Type B pancreatic cell (in vitro differentiated cells): ENCODE data around the gene CORO1C. TPM values are rescaled to one million over a fixed set of nuclear protein-coding genes. Genes with fewer than 3 reads are reported as not detected.

Source experiments
- DNase-seq: peaks from one replicate; pipeline ENCODE4 v3.0.0; 2021; ENCODE audit warnings: mixed read lengths; ENCODE audit not compliant: unreplicated experiment; ENCODE audit errors: extremely low spot score
- H3K27ac Mint-ChIP-seq: 2 replicates; pipeline ENCODE4 v1.8.0; 2021; ENCODE audit warnings: mild to moderate bottlenecking, mixed read lengths
- H3K27me3 Mint-ChIP-seq: 2 replicates; pipeline ENCODE4 v1.8.0; 2021; ENCODE audit warnings: mixed read lengths
- H3K36me3 Mint-ChIP-seq: 2 replicates; pipeline ENCODE4 v1.8.0; 2021; ENCODE audit warnings: mixed read lengths
- H3K4me1 Mint-ChIP-seq: one replicate; pipeline ENCODE4 v1.8.0; 2021; ENCODE audit warnings: mixed read lengths; ENCODE audit not compliant: unreplicated experiment
- H3K4me3 Mint-ChIP-seq: 2 replicates; pipeline ENCODE4 v1.8.0; 2021; ENCODE audit warnings: mild to moderate bottlenecking, mixed read lengths
- H3K9me3 Mint-ChIP-seq: 2 replicates; pipeline ENCODE4 v1.8.0; 2021; ENCODE audit warnings: mixed read lengths
- CTCF ChIP-seq: fragments of 200-600 bp; sonication (generic); conservative IDR thresholded peaks from 2 replicates; pipeline ENCODE4 v1.5.0; 2021; ENCODE audit warnings: antibody characterized with exemption, mild to moderate bottlenecking
- total RNA-seq: library from RNA; stranded (reverse); gene quantifications from 2 replicates; pipeline ENCODE4 v1.2.1, GENCODE V29; 2021; ENCODE audit warnings: low replicate concordance

The CORO1C gene
- total RNA-seq, 1 donor from 2014 or later, result 103 TPM

GRCh38 chr12:108611884-108612415 lies 119.4 kb downstream of the CORO1C start:
- no peak for DNase-seq

GRCh38 chr12:108610856-108611605 lies 120.3 kb downstream of the CORO1C start:
- no peak for TF ChIP-seq CTCF
- Mint-ChIP-seq H3K9me3 (no peaks in the 10 kb centered on the region), H3K27ac (no peak overlapping the region), H3K4me3 (no peak overlapping the region), H3K4me1 (peaks cover 7% of the 10 kb centered on the region), H3K27me3 (peaks cover 9% of the 10 kb centered on the region), H3K36me3 (no peaks in the 10 kb centered on the region)
- DNase-seq, result no peak

More at GRCh38 chr12:108611884-108612415, 119.4 kb downstream of the CORO1C start:
- no peak overlapping the region for H3K4me3 Mint-ChIP-seq
- TF ChIP-seq CTCF, result peak; percentile 70
- H3K27me3 Mint-ChIP-seq, result peaks cover 9% of the 10 kb centered on the region
- no peaks in the 10 kb centered on the region for H3K36me3 Mint-ChIP-seq
- H3K27ac Mint-ChIP-seq, result no peak overlapping the region
- no peaks in the 10 kb centered on the region for H3K9me3 Mint-ChIP-seq
- H3K4me1 Mint-ChIP-seq, result peaks cover 7% of the 10 kb centered on the region

- Mint-ChIP-seq H3K27ac (no peak overlapping the region), H3K4me3 (no peak overlapping the region), H3K36me3 (no peaks in the 10 kb centered on the region), H3K9me3 (no peaks in the 10 kb centered on the region), H3K27me3 (peaks cover 9% of the 10 kb centered on the region), H3K4me1 (peaks cover 7% of the 10 kb centered on the region)
- no peak for TF ChIP-seq CTCF
- no peak for DNase-seq
Measured at GRCh38 chr12:108610336-108610815, 120.9 kb downstream of the CORO1C start.

DNA sequence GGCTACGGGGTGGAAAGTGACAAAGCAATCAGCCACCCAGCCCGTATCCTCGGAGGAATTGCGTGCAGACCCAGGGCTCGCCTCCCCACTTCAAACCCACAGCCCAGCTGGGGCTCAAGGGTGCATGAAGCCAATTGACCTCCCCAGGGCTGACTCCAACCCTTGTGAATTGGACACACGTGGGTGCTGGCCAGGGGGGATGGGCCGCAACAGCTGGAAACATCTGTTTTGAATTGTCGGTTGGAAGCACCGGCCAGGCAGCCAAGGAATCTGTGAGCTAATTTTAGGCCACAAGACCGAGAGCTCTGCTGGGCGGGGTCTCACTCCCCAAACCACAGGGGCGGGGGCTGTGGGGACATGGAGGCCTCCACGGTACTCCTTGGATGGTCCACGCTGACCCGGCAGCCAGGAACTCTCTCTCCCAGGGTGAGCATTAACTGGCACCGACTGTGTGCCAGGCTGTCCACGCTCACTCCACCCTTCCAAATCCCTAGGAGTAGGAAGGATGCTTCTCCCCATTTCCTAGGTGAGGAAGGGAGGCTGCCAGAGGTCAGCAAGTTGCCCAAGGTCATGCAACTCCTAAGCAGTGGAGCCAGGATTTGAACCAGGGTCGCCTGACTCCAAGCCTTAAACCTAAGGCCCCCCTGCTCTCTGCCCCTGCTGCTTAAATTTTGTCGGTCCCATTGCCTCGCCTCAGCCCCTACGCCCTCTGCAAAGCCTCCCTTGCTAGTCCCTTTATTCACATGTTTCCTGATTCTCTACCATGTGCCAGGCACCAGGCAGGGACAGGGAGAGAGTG lies 121.6 kb downstream of the CORO1C start:
- no peak for DNase-seq
- H3K27ac Mint-ChIP-seq, result no peak overlapping the region
- no peak for TF ChIP-seq CTCF
- no peaks in the 10 kb centered on the region for H3K9me3 Mint-ChIP-seq
- H3K4me3 Mint-ChIP-seq, result no peak overlapping the region
- H3K27me3 Mint-ChIP-seq, result peaks cover 11% of the 10 kb centered on the region
- H3K4me1 Mint-ChIP-seq, result peaks cover 10% of the 10 kb centered on the region
- H3K36me3 Mint-ChIP-seq, result no peaks in the 10 kb centered on the region

- DNase-seq, result no peak
- H3K27me3 Mint-ChIP-seq, result peaks cover 13% of the 10 kb centered on the region
- H3K4me3 Mint-ChIP-seq, result no peak overlapping the region
- no peaks in the 10 kb centered on the region for H3K36me3 Mint-ChIP-seq
- peaks cover 21% of the 10 kb centered on the region for H3K4me1 Mint-ChIP-seq
- TF ChIP-seq CTCF, result no peak
- H3K27ac Mint-ChIP-seq, result no peak overlapping the region
- H3K9me3 Mint-ChIP-seq, result no peaks in the 10 kb centered on the region
Measured at GRCh38 chr12:108608616-108609015, 122.7 kb downstream of the CORO1C start.
